Kidney (tissue), 14 donors: Measurements from ENCODE around the gene ZDHHC14. TPM values are rescaled to one million over a fixed set of nuclear protein-coding genes. Genes with fewer than 3 reads are reported as not detected.

Experiments used
- DNase-seq, 5 donors: peaks; one replicate each; pipeline ENCODE4 v3.0.0-alpha.2; 2013 to 2020
- FAIRE-seq: peaks from 2 replicates; lab custom pipeline; 2012; peaks lifted over from hg19 to GRCh38; lab: Jason Lieb, UNC
- H3K27ac ChIP-seq, 2 donors: one replicate each; pipeline ENCODE4 v1.7.0; 2013; ENCODE audit warnings: low read depth in 2 of 2, low read length in 2 of 2, inconsistent platforms in 1 of 2
- H3K27me3 ChIP-seq: one replicate; pipeline ENCODE4 v1.7.1; 2013; ENCODE audit warnings: low read length, inconsistent platforms; ENCODE audit not compliant: control insufficient read depth, insufficient read depth
- H3K36me3 ChIP-seq, 3 donors: one replicate each; pipeline versions ENCODE4 v1.7.0 to v1.7.1; 2013; ENCODE audit warnings: low read length in 3 of 3, control low read depth in 1 of 3, inconsistent platforms in 1 of 3; ENCODE audit not compliant: insufficient read depth in 3 of 3, control insufficient read depth in 2 of 3
- H3K4me1 ChIP-seq, 3 donors: one replicate each; pipeline versions ENCODE4 v1.7.0 to v1.7.1; 2013; ENCODE audit warnings: low read length in 3 of 3, inconsistent platforms in 1 of 3, low read depth in 1 of 3; ENCODE audit not compliant: control insufficient read depth in 2 of 3, insufficient read depth in 2 of 3
- H3K4me3 ChIP-seq, 3 donors: one replicate each; pipeline versions ENCODE4 v1.7.0 to v1.8.1; 2013; ENCODE audit warnings: low read length in 3 of 3, control low read depth in 1 of 3, inconsistent platforms in 1 of 3
- H3K9ac ChIP-seq, 3 donors: one replicate each; pipeline versions ENCODE4 v1.7.0 to v1.7.1; 2013; ENCODE audit warnings: low read length in 3 of 3, control low read depth in 1 of 3, inconsistent platforms in 1 of 3
- H3K9me3 ChIP-seq, 3 donors: one replicate each; pipeline versions ENCODE4 v1.7.0 to v1.7.1; 2013; ENCODE audit warnings: low read length in 3 of 3, control low read depth in 1 of 3, inconsistent platforms in 1 of 3; ENCODE audit not compliant: control insufficient read depth in 2 of 3, insufficient read depth in 1 of 3
- intact Hi-C: fragments of 100-400 bp; cut with DNase I; formaldehyde crosslinking; loops from one replicate; pipeline ENCODE4 v1.11.1; 2022
- polyA plus RNA-seq: library from polyadenylated mRNA; stranded (reverse); fragments of 350-450 nt; fragmentation: Illumina TruSeq; extraction: RNeasy Lipid Tissue Mini Kit (QIAGEN cat#74804); gene quantifications from one replicate; pipeline ENCODE4 v1.2.3, GENCODE V29; 2014; ENCODE audit warnings: low read depth, low replicate concordance; ENCODE audit not compliant: insufficient read depth
- total RNA-seq: library from RNA; stranded (reverse); fragmentation: NEBNext Ultra II Directional; extraction: Animal tissue kit (Norgen Biotek cat#: 25700); gene quantifications from one replicate; pipeline ENCODE4 v1.2.1, GENCODE V29; 2021
- TF ChIP-seq, protein P1 (sequence below): IDR thresholded peaks from 3 replicates; pipeline ENCODE4 v1.5.1; 2012; ENCODE audit warnings: mild to moderate bottlenecking, moderate library complexity, borderline replicate concordance; ENCODE audit not compliant: insufficient read depth; ENCODE audit errors: extremely low read depth
- donor health status: control.
- donor health status: control.
- donor health status: control.
- donor health status: control.
- donor health status: control.
- donor health status: DM: yes; HTN: yes; CAD: no.
- donor health status: Normal renal cell carcinoma (clear cell type).

Gene ZDHHC14
- total and polyA plus RNA-seq, 2 donors from 2014 or later, result 13.5 to 26.7 TPM

GRCh38 chr6:157550114-157550989 lies 169.4 kb downstream of the ZDHHC14 start:
- no peak for DNase-seq
- no peak overlapping the region for H3K27ac ChIP-seq
- H3K27me3 ChIP-seq, result no peaks in the 10 kb centered on the region
- H3K9me3 ChIP-seq, result no peaks in the 10 kb centered on the region
- H3K9ac ChIP-seq, result no peak overlapping the region
- no peak overlapping the region for H3K4me3 ChIP-seq
- no peaks in the 10 kb centered on the region for H3K36me3 ChIP-seq
- intact Hi-C loops, result no loop called here
- TF ChIP-seq, protein P1, sequence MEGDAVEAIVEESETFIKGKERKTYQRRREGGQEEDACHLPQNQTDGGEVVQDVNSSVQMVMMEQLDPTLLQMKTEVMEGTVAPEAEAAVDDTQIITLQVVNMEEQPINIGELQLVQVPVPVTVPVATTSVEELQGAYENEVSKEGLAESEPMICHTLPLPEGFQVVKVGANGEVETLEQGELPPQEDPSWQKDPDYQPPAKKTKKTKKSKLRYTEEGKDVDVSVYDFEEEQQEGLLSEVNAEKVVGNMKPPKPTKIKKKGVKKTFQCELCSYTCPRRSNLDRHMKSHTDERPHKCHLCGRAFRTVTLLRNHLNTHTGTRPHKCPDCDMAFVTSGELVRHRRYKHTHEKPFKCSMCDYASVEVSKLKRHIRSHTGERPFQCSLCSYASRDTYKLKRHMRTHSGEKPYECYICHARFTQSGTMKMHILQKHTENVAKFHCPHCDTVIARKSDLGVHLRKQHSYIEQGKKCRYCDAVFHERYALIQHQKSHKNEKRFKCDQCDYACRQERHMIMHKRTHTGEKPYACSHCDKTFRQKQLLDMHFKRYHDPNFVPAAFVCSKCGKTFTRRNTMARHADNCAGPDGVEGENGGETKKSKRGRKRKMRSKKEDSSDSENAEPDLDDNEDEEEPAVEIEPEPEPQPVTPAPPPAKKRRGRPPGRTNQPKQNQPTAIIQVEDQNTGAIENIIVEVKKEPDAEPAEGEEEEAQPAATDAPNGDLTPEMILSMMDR, result no peak
- FAIRE-seq, result no peak
- H3K4me1 ChIP-seq, result peaks cover 0 to 12% (median 0%) of the 10 kb centered on the region in 3 donors

DNA sequence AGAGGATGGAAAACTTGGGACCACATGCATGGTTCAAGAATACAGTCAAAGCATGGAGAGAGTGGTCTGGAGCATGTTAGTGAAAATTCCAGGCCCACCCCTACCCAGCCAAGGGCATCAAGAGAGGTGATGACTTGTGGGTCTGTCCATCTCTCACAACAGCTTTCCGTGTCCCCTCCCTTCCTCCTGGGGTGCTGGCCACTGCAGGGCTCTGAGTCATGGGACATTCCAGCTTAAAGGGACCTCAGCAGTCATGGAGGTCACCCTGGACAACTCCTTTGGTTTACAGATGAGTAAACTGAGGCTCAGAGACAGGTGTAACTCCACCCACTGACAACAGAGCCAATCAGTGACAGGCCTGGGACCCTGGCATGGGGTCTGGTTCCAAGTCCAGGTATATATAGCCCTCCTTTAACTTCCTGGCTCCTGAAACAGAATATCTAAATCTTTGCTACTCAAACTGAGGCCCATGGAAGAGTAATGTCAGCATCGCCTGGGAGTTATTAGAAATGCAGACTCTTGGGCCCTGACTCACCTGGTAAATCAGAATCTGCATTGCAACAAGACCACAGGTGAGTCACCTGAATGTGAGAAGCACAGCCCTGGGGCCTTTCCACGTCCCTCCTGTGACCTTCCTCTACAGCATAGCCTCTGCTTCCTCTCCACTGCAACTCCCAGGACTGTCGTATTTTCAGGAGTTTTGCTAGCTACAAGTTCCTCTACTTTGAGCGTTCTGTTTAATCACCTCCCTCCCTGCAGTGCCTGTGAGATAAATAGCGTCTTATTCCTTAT lies 170.2 kb downstream of the ZDHHC14 start:
- H3K27ac ChIP-seq, result no peak overlapping the region
- FAIRE-seq, result no peak
- TF ChIP-seq, protein P1, result no peak
- H3K4me1 ChIP-seq, result peaks cover 0 to 12% (median 0%) of the 10 kb centered on the region in 3 donors
- H3K4me3 ChIP-seq, result no peak overlapping the region
- intact Hi-C loops, result no loop called here
- no peaks in the 10 kb centered on the region for H3K36me3 ChIP-seq
- no peak for DNase-seq
- H3K9ac ChIP-seq, result no peak overlapping the region
- no peaks in the 10 kb centered on the region for H3K9me3 ChIP-seq
- no peaks in the 10 kb centered on the region for H3K27me3 ChIP-seq

DNA sequence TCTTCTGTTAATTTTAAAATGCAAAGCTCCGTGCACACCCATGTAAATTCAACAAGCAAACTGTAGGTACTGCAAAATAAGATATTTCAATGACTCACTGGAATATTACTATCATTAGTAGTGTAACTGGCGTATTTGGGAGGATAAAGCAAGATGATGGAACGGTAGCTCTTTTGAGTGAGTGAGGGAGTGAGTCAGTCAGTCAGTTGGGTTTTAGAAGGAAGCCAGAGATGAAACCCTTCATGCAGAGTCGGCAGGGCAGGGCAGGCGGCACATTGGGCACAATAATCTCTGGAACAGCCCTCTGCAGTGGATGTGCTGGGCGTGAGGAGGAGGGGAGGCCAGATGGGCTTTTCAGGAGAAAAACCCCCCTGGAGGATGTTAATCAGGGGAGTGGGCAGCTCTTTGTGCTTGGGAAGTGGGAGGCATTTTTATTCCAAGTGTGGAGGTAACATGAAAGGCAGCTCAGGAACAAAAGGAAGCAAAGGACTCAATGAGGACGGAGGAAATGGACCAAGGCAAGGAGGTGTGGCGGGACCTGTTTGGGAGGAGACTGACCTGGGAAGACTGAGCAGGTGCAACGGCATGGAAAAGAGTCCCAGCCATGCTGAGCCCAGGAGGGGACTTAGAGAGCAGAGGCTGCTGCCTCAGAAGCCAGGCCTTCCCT lies 171.2 kb downstream of the ZDHHC14 start:
- peak in 3 of 5 donors; percentile 36 to 58 (median 58) for DNase-seq
- H3K4me3 ChIP-seq, result no peak overlapping the region
- TF ChIP-seq, protein P1, result no peak
- H3K36me3 ChIP-seq, result no peaks in the 10 kb centered on the region
- H3K27ac ChIP-seq, result no peak overlapping the region
- no peak for FAIRE-seq
- no peaks in the 10 kb centered on the region for H3K9me3 ChIP-seq
- peaks cover 0 to 12% (median 0%) of the 10 kb centered on the region in 3 donors for H3K4me1 ChIP-seq
- intact Hi-C loops, result no loop called here
- H3K27me3 ChIP-seq, result no peaks in the 10 kb centered on the region
- no peak overlapping the region for H3K9ac ChIP-seq
